HepG2 (cell line): ENCODE results near the gene UBE2M. TPM values are rescaled to one million over a fixed set of nuclear protein-coding genes. Genes with fewer than 3 reads are reported as not detected.

Experiments used
- AGO2 ChIP-seq: fragments of 200-400 bp; formaldehyde crosslinking; optimal IDR thresholded peaks from 2 replicates; pipeline ENCODE3; 2017; ENCODE audit warnings: mild to moderate bottlenecking, low read depth, low read length, moderate library complexity
- CBX1 ChIP-seq: IDR thresholded peaks from one replicate; pipeline ENCODE4 v1.6.1; 2016; ENCODE audit warnings: antibody characterized with exemption, low read depth
- CEBPB ChIP-seq: IDR thresholded peaks from 2 replicates; pipeline ENCODE4 v1.6.1; 2011; ENCODE audit warnings: low read depth, low read length, improper control_type of control experiment, borderline replicate concordance
- DMAP1 ChIP-seq: IDR thresholded peaks from 2 replicates; pipeline ENCODE4 v1.6.1; 2016
- DNMT3B ChIP-seq: conservative IDR thresholded peaks from 2 replicates; pipeline ENCODE4 v1.6.1; 2016; ENCODE audit warnings: missing biosample characterization, control low read depth
- EEA1 ChIP-seq: sonication (generic); formaldehyde crosslinking; IDR thresholded peaks from 2 replicates; pipeline ENCODE4 v1.5.1; 2020; ENCODE audit warnings: mild to moderate bottlenecking, missing genetic modification reagents, borderline replicate concordance
- GLI4 ChIP-seq: sonication (generic); formaldehyde crosslinking; IDR thresholded peaks from 2 replicates; pipeline ENCODE4 v1.5.1; 2020; ENCODE audit warnings: missing genetic modification reagents, mild to moderate bottlenecking, moderate library complexity, borderline replicate concordance
- HDAC6 ChIP-seq: fragments of 200-600 bp; sonication (generic); IDR thresholded peaks from 2 replicates; pipeline ENCODE4 v1.7.0; 2017; ENCODE audit warnings: mild to moderate bottlenecking, antibody characterized with exemption, low read length, low read depth
- KAT2B ChIP-seq: fragments of 150-350 bp; IDR thresholded peaks from 2 replicates; pipeline ENCODE4 v1.6.1; 2014; ENCODE audit warnings: low read depth, low read length, borderline replicate concordance
- MXD3 ChIP-seq: IDR thresholded peaks from 2 replicates; pipeline ENCODE4 v1.6.1; 2016; ENCODE audit warnings: mild to moderate bottlenecking, missing biosample characterization, missing genetic modification reagents
- MXI1 ChIP-seq: IDR thresholded peaks from 3 replicates; pipeline ENCODE4 v1.6.1; 2012; ENCODE audit warnings: low read depth, low read length, inconsistent platforms, borderline replicate concordance
- MYPOP ChIP-seq: sonication (generic); formaldehyde crosslinking; IDR thresholded peaks from 2 replicates; pipeline ENCODE4 v1.8.1; 2023; ENCODE audit warnings: mild to moderate bottlenecking, moderate library complexity, missing genetic modification reagents
- NFIC ChIP-seq: IDR thresholded peaks from 2 replicates; pipeline ENCODE4 v1.6.1; 2012; ENCODE audit warnings: mild to moderate bottlenecking, low read length, inconsistent platforms
- RBM22 ChIP-seq: fragments of 200-400 bp; formaldehyde crosslinking; optimal IDR thresholded peaks from 2 replicates; pipeline ENCODE3; 2017; ENCODE audit warnings: mild to moderate bottlenecking, low read length, moderate library complexity
- RBM39 ChIP-seq: fragments of 200-400 bp; formaldehyde crosslinking; IDR thresholded peaks from one replicate; pipeline ENCODE4 v1.6.1; 2018; ENCODE audit warnings: antibody characterized with exemption, mild to moderate bottlenecking, low read depth, low read length; ENCODE audit not compliant: poor library complexity, severe bottlenecking
- SETDB1 ChIP-seq: sonication (generic); formaldehyde crosslinking; IDR thresholded peaks from 2 replicates; pipeline ENCODE4 v1.5.1; 2020; ENCODE audit warnings: missing genetic modification reagents, mild to moderate bottlenecking, borderline replicate concordance
- TBL1XR1 ChIP-seq: fragments of 150-350 bp; IDR thresholded peaks from 2 replicates; pipeline ENCODE4 v1.6.1; 2014; ENCODE audit warnings: borderline replicate concordance, low read length; ENCODE audit not compliant: partially characterized antibody
- USF2 ChIP-seq, 2 experiments: sonication (generic) in 1 of 2; formaldehyde crosslinking in 1 of 2; IDR thresholded peaks; 2 replicates each; pipeline versions ENCODE4 v1.5.1 to v1.6.1; 2011 to 2020; ENCODE audit warnings: borderline replicate concordance in 1 of 2, low read depth in 1 of 2, low read length in 1 of 2, mild to moderate bottlenecking in 1 of 2, missing genetic modification reagents in 1 of 2, moderate library complexity in 1 of 2
- ZBTB14 ChIP-seq: sonication (generic); formaldehyde crosslinking; IDR thresholded peaks from 2 replicates; pipeline ENCODE4 v1.4.0; 2020; ENCODE audit warnings: missing genetic modification reagents
- ZNF251 ChIP-seq: sonication (generic); formaldehyde crosslinking; IDR thresholded peaks from 2 replicates; pipeline ENCODE4 v1.9.0; 2021; ENCODE audit warnings: mild to moderate bottlenecking, missing genetic modification reagents
- ZNF331 ChIP-seq: sonication (generic); formaldehyde crosslinking; IDR thresholded peaks from 2 replicates; pipeline ENCODE4 v1.4.0; 2020; ENCODE audit warnings: missing genetic modification reagents
- ZNF503 ChIP-seq: sonication (generic); formaldehyde crosslinking; IDR thresholded peaks from 2 replicates; pipeline ENCODE4 v1.4.0; 2020; ENCODE audit warnings: missing genetic modification reagents
- polyA plus RNA-seq, 8 experiments: library from polyadenylated mRNA; depleted of rRNA in 3 of 8; stranded (reverse) in 7 of 8; unstranded in 1 of 8; fragments of >200 nt; fragmentation: Illumina TruSeq in 4 of 8; extraction: Trizol in 4 of 8; gene quantifications; 2 replicates each; pipeline versions ENCODE4 v1.2.1 to v1.2.3, GENCODE V29; 2011 to 2016; ENCODE audit warnings: low read depth in 4 of 8, missing spikeins in 1 of 8, mixed read lengths in 1 of 8; ENCODE audit not compliant: insufficient read depth in 1 of 8
- total RNA-seq, 5 experiments: library from RNA; depleted of rRNA; stranded (reverse); fragments of >200 nt; fragmentation: Illumina TruSeq; extraction: Trizol; gene quantifications; 2 replicates each; pipeline ENCODE4 v1.2.3, GENCODE V29; 2016; ENCODE audit warnings: low read depth in 1 of 5

UBE2M gene
- total and polyA plus RNA-seq, 2 of the 13 experiments (the other 11 are each of a cell fraction or from before 2014, with no cell fraction given): 36.2 to 50.3 TPM

GRCh38 chr19:58543826-58544590 lies 14.4 kb downstream of the UBE2M start, which contains the start of gene TRIM28 (continued):
- TF ChIP-seq USF2 (IDR thresholded peaks at IDR 0.05; ENCODE audit: low read depth, low read length): no peak
- no peak for TF ChIP-seq USF2 (CRISPR knock-in tag; IDR thresholded peaks at IDR 0.05; ENCODE audit: borderline replicate concordance)
- no peak for TF ChIP-seq RBM39
- TF ChIP-seq GLI4: no peak
- TF ChIP-seq ZNF331 (CRISPR knock-in tag): peak; percentile 16
- TF ChIP-seq CBX1: peak; percentile 77
- peak; percentile 71; the same call in 1 of the 2 replicates for TF ChIP-seq MXD3
- no peak for TF ChIP-seq SETDB1 (CRISPR knock-in tag)
- peak; percentile 56; the same call in 1 of the 2 replicates for TF ChIP-seq DMAP1 (CRISPR knock-in tag)
- no peak for TF ChIP-seq HDAC6
- TF ChIP-seq NFIC: no peak
- TF ChIP-seq ZNF503 (CRISPR knock-in tag): peak; percentile 48; the same call in 1 of the 2 replicates
- no peak for TF ChIP-seq AGO2
- 0 out of 2 replicates have a peak, but pooled peaks have one; percentile 31 for TF ChIP-seq ZNF251 (CRISPR knock-in tag)
- TF ChIP-seq KAT2B: no peak
- TF ChIP-seq DNMT3B (CRISPR knock-in tag): no peak; the same call in 1 of the 2 replicates
- 0 out of 2 replicates have a peak, but pooled peaks have one; percentile 58 for TF ChIP-seq MYPOP (CRISPR knock-in tag)
- no peak for TF ChIP-seq CEBPB
- TF ChIP-seq ZBTB14: peak; percentile 66; the same call in 1 of the 2 replicates
- TF ChIP-seq RBM22: no peak
- TF ChIP-seq EEA1 (CRISPR knock-in tag): no peak
- TF ChIP-seq TBL1XR1: no peak
- TF ChIP-seq MXI1: peak; percentile 12; the same call in 1 of the 3 replicates
